Neutrophil (primary cell): ENCODE data around the gene SH3RF3.
A peak's percentile ranks its signal among the peaks of the same experiment; 100 is the strongest.

ENCODE experiments used
- H3K27ac ChIP-seq: fragments of 200-600 bp; sonication (generic); 2 replicates; pipeline ENCODE4 v1.5.1; 2016; ENCODE audit warnings: mild to moderate bottlenecking, moderate library complexity
- H3K27me3 ChIP-seq: fragments of 200-600 bp; sonication (generic); 2 replicates; pipeline ENCODE4 v1.6.0; 2016; ENCODE audit warnings: mild to moderate bottlenecking
- H3K36me3 ChIP-seq: fragments of 200-600 bp; sonication (generic); 2 replicates; pipeline ENCODE4 v1.5.1; 2017
- H3K4me1 ChIP-seq, 2 experiments: fragments of 200-600 bp in 1 of 2; sonication (generic) in 1 of 2; 1 replicate in 1 of 2; 2 replicates in 1 of 2; pipeline versions ENCODE4 v1.5.1 to v1.6.1; 2013 to 2016; ENCODE audit warnings: low read depth in 1 of 2, low read length in 1 of 2, mild to moderate bottlenecking in 1 of 2, moderate library complexity in 1 of 2; ENCODE audit not compliant: control insufficient read depth in 1 of 2, insufficient read depth in 1 of 2
- H3K4me3 ChIP-seq, 2 experiments: fragments of 200-600 bp in 1 of 2; sonication (generic) in 1 of 2; 1 replicate in 1 of 2; 2 replicates in 1 of 2; pipeline ENCODE4 v1.5.1; 2013 to 2016; ENCODE audit warnings: low read depth in 1 of 2, low read length in 1 of 2, mild to moderate bottlenecking in 1 of 2, moderate library complexity in 1 of 2
- H3K9me3 ChIP-seq: fragments of 200-600 bp; sonication (generic); 2 replicates; pipeline ENCODE4 v1.5.1; 2016
- TF ChIP-seq, protein P1 (sequence below): fragments of 200-600 bp; sonication (generic); IDR thresholded peaks from 2 replicates; pipeline ENCODE4 v1.5.1; 2016; ENCODE audit warnings: antibody characterized with exemption

The SH3RF3 gene

DNA sequence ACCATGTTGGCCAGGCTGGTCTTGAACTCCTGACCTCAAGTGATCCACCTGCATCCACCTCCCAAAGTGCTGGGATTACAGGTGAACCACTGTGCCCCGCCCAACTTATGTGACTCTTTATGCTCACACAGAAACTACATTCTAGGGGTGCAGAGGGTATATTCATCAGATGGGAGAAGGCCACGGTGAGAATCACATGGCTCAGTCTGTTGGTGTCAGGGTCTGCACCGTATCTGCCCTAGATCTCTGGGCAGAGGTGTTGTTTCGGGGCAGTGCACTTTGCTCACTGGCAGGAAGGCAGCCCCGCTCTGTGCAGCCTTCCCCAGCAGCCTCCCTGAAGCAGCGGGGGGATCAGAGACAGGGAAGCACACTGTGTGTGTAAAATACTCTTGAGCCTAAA is 76.4 kb downstream of the SH3RF3 start:
- Histone ChIP-seq H3K27me3 (no peaks in the 10 kb centered on the region), H3K4me3 (no peak overlapping the region), H3K9me3 (no peaks in the 10 kb centered on the region), H3K27ac (peak overlapping the region; percentile 23), H3K36me3 (no peaks in the 10 kb centered on the region), H3K4me1 (peaks cover 12 to 29% of the 10 kb centered on the region in 2 experiments)
- TF ChIP-seq, protein P1, sequence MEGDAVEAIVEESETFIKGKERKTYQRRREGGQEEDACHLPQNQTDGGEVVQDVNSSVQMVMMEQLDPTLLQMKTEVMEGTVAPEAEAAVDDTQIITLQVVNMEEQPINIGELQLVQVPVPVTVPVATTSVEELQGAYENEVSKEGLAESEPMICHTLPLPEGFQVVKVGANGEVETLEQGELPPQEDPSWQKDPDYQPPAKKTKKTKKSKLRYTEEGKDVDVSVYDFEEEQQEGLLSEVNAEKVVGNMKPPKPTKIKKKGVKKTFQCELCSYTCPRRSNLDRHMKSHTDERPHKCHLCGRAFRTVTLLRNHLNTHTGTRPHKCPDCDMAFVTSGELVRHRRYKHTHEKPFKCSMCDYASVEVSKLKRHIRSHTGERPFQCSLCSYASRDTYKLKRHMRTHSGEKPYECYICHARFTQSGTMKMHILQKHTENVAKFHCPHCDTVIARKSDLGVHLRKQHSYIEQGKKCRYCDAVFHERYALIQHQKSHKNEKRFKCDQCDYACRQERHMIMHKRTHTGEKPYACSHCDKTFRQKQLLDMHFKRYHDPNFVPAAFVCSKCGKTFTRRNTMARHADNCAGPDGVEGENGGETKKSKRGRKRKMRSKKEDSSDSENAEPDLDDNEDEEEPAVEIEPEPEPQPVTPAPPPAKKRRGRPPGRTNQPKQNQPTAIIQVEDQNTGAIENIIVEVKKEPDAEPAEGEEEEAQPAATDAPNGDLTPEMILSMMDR = no peak

DNA sequence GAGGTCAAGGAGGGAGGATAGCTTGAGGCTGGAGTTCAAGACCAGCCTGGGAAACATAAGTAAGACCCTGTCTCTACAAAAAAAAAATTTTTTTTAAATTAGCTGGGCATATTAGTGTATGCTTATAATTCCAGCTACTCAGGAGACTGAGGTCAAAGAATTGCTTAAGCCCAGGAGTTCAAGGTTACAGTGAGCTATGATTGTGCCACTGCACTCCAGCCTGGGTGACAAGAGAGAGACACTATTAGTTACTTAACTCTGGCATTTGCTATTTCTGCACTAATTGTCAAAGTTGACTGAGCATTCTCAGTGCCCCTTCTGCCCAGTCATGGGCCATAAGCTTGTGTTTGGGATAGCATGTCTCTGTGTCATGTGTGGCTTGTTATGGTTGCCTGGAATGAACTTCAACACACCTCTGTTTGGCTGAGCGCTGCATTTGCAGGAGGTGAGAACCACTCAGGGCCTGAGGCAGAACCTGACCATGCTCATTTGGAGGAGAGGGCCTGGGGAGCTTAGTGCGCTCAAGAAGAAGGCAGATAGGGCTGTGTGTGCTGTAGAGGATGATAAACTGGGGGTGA is 77.7 kb downstream of the SH3RF3 start:
- Histone ChIP-seq H3K4me1 (peaks cover 19 to 41% of the 10 kb centered on the region in 2 experiments), H3K9me3 (no peaks in the 10 kb centered on the region), H3K27me3 (no peaks in the 10 kb centered on the region), H3K36me3 (no peaks in the 10 kb centered on the region), H3K27ac (peak overlapping the region; percentile 34), H3K4me3 (no peak overlapping the region)
- TF ChIP-seq, protein P1 = no peak

DNA sequence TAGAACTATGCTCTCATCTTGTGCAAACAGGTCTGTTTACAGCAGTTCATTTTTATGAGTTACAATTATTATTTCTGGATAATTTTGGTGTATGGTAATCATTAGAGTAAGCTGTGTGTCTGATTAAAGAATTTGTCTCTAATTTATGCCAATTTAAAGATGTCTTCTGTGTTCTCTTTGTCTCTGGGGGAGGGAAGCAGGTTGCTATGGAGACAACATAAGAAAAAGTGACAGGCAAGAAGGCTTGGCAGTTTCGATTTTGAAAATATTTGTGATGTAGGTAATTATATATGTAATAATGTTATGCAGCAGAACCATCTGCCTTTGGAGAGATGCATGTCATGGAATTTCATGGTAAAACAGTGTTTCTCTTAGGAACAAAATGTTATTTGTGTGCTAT is 78.2 kb downstream of the SH3RF3 start:
- H3K36me3 ChIP-seq = no peaks in the 10 kb centered on the region
- TF ChIP-seq, protein P1 = no peak
- H3K27me3 ChIP-seq = no peaks in the 10 kb centered on the region

DNA sequence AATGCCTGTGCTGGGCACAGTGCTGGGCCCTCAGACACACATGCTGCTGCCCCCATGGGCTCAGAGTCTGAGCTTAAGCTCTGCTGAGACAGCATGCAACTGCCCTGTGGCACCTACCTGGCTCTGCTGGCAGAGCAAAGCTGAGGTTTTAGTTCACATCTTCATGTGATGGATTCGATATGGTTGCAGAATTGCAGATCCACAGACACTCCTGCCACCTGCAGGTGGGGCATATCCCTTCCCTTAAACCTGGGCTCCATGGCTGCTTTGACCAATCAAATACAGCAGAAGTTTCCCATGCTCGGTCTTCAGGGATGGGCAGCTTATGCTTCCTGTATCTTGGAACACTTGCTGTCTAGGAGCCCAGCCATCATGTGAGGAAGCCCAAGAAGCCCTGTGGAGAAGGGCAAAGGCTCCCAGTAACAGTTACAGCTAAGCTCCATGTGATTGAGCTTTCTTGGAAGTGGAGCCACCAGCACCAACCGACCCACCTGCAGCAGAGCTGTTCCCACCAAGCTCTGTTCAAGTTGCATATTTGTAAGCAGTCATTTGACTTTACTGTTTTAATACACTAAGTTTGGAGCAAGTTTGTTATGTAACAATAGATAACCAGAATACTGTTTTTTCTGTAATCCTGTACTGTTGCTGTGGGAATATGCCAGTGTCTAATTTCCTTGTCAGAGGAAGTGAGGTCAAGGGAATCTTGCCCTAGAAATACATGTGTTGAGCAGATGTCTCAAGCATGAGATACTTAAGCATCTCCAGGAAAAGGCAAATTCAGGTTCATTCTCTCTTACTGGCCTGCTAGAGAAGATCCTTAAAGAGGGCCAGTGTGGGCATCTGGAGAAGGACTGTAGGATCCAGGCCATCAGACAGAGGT is 79.3 kb downstream of the SH3RF3 start:
- H3K4me1 ChIP-seq = peaks cover 27 to 58% of the 10 kb centered on the region in 2 experiments
- peak overlapping the region; percentile 1 for H3K27ac ChIP-seq
- no peaks in the 10 kb centered on the region for H3K36me3 ChIP-seq
- TF ChIP-seq, protein P1 = no peak
- no peaks in the 10 kb centered on the region for H3K9me3 ChIP-seq
- H3K4me3 ChIP-seq = no peak overlapping the region
- no peaks in the 10 kb centered on the region for H3K27me3 ChIP-seq

More for the DNA sequence above, 78.2 kb downstream of the SH3RF3 start:
- no peak overlapping the region for H3K4me3 ChIP-seq
- no peak overlapping the region for H3K27ac ChIP-seq
- no peaks in the 10 kb centered on the region for H3K9me3 ChIP-seq
- peaks cover 19 to 46% of the 10 kb centered on the region in 2 experiments for H3K4me1 ChIP-seq

DNA sequence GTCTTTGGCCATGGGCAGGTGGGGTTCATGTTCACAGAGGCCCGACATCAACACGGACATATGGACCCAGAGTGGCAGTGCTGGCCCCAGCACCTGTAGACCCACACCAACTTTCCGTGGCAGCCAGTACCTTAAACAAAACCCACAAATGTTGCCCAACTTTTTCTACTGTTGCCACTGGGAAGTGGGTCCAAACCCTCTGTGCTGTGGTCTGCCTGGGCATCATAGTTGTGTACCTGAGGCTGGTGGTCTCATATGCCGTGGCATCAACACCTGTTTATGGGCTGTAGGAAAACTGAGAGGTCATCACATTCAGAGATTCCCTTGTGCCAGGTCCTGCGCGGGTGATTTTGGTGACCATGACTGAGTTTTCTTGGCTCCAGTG is 79.9 kb downstream of the SH3RF3 start:
- no peaks in the 10 kb centered on the region for H3K27me3 ChIP-seq
- TF ChIP-seq, protein P1 = no peak
- peaks cover 33 to 64% of the 10 kb centered on the region in 2 experiments for H3K4me1 ChIP-seq
- no peak overlapping the region for H3K4me3 ChIP-seq
- H3K27ac ChIP-seq = peak overlapping the region; percentile 1
- no peaks in the 10 kb centered on the region for H3K9me3 ChIP-seq
- no peaks in the 10 kb centered on the region for H3K36me3 ChIP-seq
